Glomerular visceral epithelial cell (primary cell): ENCODE measurements around the gene CLPTM1L.
"Not testable (repeated sequence)": the region's sequence is repeated elsewhere in the genome, so short reads cannot be mapped to it uniquely, and the experiment has no call there.

ENCODE experiments used
- DNase-seq: peaks from one replicate; pipeline ENCODE4 v3.0.0-alpha.2; 2016; ENCODE audit errors: extremely low spot score

Gene CLPTM1L

DNA sequence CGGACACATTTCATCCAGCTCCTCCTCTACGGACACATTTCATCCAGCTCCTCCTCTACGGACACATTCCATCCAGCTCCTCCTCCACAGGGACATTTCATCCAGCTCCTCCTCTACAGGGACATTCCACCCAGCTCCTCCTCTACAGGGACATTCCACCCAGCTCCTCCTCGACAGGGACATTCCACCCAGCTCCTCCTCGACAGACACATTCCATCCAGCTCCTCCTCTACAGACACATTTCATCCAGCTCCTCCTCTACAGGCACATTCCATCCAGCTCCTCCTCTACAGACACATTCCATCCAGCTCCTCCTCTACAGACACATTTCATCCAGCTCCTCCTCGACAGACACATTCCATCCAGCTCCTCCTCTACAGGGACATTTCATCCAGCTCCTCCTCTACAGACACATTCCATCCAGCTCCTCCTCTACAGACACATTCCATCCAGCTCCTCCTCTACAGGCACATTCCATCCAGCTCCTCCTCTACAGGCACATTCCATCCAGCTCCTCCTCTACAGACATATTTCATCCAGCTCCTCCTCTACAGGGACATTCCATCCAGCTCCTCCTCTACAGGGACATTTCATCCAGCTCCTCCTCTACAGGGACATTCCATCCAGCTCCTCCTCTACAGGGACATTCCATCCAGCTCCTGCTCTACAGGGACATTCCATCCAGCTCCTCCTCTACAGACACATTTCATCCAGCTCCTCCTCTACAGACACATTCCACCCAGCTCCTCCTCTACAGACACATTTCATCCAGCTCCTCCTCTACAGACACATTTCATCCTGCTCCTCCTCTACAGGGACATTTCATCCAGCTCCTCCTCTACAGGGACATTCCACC lies 17.8 kb downstream of the CLPTM1L start:
- peak; percentile 60 for DNase-seq

DNA sequence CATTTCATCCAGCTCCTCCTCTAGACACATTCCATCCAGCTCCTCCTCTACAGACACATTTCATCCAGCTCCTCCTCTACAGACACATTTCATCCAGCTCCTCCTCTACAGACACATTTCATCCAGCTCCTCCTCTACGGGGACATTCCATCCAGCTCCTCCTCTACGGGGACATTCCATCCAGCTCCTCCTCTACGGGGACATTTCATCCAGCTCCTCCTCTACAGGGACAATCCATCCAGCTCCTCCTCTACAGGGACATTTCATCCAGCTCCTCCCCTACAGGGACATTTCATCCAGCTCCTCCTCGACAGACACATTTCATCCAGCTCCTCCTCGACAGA lies 18.4 kb downstream of the CLPTM1L start:
- DNase-seq: not testable (repeated sequence)

DNA sequence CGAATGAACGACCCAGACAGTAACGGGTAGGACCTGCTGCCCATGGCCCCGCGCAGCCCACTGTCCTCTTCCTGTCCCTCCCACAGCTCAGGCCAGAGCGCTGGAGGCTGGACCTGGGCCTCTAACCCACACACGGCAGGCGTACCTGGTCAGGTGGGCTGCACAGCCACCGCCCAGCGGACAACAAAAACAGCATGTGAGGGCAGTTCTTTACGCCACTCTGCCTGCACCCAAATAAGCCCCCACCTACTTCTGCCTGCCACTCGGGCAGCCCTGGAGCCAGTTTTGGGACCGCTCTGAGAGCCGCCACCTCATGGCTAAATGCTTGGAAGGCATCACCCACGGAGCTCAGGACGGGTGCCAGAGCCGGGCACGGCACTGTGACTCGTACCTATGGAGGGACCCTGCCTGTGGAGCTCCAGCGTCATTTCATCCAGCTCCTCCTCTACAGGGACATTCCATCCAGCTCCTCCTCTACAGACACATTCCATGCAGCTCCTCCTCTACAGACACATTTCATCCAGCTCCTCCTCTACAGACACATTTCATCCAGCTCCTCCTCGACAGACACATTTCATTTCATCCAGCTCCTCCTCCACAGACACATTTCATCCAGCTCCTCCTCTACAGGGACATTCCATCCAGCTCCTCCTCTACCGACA lies 18.9 kb downstream of the CLPTM1L start:
- peak; percentile 47 for DNase-seq

DNA sequence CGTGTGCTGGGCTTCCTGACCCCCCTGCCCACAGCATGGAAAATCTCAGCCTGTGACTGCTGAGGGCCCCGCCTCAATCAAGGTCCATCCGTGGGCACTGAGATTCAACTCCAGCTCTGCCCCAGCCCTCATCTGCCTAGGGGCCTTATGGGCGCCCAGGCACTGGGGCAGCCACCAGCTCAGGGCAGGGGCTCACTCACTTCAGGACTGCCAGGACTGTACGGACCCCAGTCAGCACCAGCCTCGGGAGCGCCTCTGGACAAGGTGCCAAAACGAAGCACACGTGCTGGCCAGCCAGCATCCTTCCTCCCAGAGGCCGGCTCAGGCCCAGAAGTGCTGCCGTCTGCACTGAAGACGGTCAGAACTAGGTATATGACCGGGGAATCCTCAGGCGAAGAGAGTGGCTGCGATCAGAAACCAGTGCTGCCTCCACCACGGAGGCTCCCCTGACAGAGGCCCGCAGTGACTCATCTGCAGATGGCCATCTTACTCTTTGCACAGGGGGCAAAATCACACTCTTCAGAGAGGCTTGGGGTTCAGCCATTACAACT lies 19.6 kb downstream of the CLPTM1L start:
- no peak for DNase-seq

DNA sequence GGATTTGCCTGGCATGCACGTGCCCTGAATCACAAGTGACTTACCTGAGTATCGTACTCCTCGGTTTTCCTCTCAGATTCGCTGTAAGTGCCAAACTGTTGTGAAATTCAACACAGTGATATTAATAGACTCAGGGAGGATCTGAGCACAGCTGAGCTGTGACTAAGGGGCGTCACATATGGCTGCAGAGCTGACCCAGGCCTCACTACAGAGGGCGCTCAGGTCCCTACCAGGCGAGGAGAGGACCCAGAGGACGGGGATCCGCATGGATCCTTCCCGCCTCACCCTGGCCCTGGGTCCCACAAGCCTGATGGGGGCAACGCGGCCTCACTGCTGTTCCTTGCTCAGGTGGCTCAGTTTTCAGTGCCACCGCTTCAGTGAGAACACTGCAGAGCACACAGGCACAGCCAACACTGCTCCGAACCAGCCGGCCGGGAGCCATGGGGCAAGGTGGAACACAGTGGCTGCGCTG lies 20.1 kb downstream of the CLPTM1L start:
- no peak for DNase-seq

DNA sequence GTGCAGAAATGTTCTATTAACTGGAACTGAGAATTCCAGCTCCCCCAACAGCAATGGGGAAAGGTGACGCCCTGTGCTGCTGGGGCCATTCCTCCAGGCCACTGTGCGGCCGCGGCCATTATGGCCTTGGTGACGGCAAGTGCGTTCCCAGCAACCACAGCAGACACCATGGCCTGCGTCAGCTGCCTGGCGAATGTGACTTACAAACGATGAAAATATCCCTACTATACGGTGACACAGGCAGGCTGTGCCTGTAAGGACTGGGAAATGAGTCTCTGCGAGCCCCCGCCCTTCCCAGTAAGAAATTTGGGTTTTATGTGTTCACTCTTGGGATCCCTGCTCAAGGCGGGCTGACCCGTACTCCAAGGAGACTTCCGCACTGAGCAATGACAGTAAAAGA lies 20.6 kb downstream of the CLPTM1L start:
- no peak for DNase-seq

DNA sequence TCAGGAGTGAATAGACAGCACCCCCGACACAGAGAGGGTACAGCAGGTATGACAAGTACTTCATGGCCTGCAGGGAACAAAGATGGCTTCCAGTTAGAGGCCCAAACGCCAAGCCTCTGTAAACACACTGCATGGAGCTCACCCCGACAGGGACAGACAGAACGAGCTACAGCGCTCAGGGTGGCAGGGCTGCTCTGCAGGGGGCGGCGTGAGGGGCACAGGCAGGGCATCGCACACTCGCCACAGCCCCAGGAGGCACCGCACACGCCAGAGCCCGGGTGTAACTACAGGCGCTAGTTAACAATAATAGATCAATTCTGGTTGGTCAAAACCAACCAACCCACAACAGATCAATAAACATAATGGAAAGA lies 21.1 kb downstream of the CLPTM1L start:
- no peak for DNase-seq

DNA sequence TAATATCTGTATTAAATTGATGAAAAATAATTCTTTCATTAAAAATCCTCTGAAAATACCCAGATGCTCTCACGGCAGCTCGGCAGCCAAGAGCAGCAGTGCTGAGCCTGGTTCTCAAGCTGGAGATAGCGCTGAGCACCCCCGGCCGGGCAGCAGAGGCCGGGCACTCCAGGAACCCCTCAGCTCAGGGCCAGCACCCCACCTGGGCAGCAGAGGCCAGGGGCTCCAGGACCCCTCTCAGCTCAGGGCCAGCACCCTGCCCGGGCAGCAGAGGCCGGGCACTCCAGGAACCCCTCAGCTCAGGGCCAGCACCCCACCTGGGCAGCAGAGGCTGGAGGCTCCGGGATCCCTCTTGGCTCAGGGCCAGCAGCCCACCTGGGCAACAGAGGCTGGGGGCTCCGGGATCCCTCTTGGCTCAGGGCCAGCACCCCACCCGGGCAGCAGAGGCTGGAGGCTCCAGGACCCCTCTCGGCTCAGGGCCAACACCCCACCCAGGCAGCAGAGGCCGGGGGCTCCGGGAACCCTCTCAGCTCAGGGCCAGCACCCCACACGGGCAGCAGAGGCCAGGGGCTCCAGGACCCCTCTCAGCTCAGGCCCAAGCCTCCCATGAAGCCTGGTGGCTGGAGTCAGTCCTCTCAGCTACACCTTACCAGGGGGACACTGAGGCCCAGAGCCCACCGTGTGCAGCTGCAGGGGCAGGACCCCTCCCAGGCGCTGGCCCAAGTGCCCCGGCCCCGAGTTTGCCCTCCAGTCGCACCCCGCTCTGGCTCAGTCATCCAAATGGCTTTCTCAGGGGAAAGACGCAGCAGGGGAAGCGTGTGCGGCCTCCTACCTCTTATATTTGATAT lies 21.7 kb downstream of the CLPTM1L start:
- DNase-seq: no peak

DNA sequence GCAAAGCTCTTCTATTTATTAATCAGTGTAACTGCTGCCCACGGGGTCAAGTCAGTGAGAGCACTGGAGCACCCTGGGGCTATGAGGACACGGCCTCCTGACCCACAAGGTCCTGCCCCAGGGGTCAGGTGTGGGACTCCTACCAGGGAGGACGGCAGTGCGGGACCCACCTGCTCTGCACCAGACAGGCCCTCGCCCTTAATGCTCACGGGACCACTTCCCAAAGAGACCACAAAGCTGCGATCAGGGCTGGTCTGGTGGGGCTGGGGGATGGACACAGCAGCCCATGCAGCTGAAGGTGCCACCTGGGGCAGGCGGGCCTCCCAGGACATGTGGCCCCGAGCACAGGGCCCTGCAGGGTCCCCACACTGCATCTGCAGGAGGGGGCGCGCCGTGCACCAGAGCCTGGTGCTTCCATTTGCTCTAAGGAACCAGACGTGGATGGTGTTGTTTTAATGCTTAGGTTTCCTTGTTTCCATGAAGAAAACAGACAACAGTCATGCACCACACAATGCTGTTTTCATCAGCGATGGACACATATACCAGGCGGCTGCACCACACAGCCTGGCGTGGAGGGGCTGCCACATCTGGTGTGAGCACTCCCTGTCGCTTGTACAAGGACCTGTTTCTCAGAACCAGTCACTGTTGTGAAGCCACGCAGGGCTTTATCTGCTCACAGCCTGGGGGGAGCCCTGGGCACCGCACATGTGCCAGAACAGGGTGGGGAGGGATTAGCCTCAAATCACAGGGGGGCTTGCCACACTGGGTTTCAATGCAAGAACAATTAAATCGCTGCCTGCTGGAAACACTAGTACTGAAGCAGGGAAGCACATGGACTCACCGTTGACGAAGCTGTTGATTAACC lies 22.6 kb downstream of the CLPTM1L start:
- DNase-seq: no peak

DNA sequence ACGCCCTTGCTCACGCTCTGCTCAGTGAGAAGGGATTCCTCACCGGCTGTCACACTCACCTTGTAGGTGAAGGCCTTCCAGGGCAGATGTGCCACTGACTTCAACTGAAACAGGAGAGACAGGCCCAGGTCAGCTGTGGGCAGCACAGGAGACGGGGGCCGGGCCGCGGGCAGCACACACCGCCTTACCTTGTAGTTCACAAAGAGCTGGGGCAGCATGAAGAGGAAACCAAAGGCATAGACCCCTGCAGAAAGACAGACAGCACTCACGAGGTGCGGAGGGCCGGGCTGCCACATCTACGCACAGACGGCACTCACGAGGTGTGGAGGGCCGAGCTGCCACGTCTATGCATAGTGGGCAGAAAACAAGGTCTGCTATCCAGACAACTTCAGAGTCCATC lies 23.3 kb downstream of the CLPTM1L start:
- no peak for DNase-seq

DNA sequence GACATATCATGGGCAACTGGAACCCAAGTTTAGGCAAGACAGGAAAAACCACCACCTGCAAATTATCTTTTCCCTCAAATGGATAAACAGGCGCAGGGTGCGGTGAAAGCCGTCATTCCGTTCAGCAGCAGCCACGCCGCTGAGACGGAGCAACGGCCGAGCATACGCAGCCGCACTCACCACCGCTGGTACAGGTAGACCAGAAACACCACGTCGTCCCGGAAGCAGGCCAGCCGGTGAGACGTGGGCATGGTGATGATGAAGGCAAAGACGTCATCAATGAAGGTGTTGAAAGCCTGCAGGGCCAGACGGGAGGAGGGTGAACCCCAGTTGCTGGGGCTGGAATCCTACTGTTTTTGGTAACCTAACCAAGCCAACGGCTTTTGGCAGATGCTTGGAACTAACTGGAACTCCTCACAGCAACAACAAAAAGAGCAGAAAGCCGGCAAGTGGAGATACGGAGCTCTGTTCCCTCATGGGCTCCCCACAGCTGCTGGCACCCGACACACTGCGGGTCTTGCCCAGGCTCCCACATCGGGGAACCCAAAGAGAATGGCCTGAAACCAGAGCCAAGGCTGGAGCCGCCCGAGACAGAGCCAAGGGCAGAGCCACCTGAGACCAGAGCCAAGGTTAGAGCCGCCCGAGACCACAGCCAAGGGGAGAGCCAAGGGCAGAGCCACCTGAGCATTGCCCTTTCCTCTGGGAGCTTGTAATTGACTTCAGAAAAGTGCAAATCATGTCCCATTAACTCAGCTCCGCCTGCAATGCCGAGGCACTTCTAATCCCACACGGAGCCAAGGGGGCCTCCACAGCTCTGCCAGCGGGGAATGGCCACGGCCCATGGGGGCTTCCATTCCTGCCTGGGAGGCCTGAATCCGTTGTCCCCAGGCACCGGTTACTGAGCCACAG lies 24.2 kb downstream of the CLPTM1L start:
- no peak for DNase-seq

DNA sequence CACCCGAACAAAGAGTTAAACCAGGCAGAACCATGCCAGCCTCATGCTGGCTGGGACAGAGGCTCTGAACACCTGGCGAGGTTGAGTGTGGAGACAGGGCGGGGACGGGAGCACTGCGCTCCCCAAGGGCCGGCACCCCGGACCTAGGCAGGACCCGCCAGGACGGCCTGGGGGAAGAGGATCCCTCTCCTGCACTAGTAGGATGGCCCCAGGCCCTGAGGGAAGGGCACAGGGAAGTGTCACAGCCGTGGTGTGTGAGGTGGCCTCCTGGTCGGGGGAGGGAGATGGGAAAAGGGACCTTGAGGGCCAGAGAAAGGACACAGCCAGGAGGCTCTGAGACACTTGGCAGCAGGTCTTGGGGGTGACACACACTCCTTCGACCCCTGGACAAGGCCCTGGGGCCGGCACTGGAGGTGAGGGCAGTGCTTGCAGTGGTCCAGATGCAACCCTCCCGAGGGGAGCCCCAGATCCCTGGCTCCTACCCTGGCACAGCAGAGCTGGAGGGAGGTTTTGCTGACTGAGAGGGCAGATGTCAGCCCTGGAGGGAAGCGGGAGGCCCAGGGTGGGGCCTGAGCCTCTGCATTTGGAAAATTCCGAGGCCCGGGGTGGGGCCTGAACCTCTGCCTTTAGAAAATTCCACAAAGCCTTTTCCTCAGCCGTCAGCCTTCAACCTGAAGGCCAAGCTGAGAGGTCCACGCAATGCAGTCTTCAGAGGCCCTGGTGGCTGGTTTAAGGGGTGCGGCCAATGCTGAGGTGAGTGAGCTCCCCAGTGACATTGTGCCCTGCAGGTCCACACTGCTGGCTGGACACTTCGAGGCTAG lies 25.3 kb downstream of the CLPTM1L start:
- no peak for DNase-seq

DNA sequence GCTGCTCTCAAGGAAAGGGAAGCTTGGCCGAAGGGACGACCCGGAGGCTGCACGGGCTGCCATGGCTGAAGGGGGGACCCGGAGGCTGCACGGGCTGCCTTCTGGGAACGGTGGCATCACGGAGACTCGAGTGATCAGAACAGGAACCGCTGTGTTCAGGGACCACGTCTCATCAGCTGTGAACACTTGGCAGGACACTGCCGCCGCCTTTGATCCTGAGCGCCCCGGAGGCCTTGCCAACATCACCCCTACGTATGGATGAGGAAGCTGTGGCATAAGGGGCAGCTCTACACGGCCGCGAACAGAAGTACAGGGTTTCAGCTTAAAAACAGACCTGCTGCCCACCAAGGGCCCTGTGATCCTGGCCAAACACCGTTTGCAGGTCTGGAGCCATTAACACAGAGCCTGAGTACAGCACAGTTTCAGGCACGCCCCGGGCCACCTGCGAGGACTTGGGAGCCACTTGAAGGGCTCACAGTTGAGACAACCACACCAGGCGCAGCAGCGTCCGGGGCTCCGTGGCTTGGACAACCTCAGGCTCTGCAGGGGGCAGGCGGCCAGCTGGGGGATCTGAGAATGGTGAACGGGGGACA lies 26.1 kb downstream of the CLPTM1L start:
- DNase-seq: no peak

DNA sequence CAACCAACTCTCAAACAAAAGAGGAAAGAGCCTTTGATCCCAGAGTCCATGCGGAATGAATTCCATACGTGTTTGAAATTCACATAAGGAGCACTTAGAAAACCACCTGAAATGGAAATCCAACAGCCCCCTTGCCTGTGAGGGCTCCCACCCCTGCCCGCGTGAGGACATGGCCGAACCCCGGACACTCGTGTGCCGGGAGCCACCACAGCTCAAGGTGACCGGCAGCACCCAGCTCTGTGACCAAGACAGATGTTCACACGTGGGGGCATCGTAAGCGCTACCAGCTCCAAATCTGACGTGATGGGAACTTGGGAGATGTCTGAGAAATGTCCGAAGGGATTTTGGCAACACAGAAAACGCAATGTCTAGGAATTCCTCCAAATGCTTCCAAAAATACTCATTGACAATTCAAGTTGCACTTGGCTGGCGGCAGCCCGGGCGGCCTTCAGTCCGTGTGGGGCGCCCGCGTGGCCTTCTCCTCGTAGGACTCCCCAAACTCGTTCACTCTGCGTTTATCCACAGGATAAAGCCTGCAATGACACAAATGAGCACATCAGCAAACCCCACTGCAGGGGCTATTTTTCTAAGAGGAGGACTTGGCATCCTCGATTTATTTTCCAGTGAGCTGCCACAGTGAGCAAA lies 26.9 kb downstream of the CLPTM1L start:
- DNase-seq: no peak

DNA sequence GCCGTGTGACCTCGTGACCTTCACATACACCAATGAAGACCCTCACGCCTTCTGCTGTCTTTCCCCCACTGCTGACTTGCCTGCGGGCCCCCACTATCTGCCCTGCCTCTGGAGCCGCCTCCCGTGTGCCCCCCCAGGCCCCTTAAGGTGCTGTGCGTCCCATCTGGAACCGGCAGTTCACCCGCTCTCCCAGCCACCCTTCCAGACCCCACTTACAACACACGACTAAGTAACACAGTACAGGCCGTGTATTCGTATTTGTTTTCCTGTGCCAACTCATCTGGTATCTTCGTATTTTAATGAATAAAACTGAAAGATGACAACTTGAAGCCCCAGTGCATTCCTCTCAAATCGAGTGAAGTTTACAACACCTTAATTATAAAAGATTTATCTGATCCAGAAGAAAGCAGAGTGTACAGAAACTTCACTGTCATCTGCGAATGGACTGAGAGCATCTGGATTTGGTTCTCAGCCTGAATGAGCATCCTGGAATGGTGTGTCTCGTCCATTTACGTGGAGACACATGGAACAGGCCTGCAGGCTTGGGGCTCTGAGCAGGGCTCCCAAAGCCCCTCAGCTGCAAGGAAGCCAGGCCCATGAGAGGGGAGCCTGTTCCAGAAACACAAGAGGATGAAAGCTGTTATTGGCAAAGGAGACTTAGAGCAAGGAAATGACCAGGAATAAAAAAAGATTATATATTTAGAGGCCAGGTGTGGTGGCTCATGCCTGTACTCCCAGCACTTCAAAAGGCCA lies 28.1 kb downstream of the CLPTM1L start:
- no peak for DNase-seq

DNA sequence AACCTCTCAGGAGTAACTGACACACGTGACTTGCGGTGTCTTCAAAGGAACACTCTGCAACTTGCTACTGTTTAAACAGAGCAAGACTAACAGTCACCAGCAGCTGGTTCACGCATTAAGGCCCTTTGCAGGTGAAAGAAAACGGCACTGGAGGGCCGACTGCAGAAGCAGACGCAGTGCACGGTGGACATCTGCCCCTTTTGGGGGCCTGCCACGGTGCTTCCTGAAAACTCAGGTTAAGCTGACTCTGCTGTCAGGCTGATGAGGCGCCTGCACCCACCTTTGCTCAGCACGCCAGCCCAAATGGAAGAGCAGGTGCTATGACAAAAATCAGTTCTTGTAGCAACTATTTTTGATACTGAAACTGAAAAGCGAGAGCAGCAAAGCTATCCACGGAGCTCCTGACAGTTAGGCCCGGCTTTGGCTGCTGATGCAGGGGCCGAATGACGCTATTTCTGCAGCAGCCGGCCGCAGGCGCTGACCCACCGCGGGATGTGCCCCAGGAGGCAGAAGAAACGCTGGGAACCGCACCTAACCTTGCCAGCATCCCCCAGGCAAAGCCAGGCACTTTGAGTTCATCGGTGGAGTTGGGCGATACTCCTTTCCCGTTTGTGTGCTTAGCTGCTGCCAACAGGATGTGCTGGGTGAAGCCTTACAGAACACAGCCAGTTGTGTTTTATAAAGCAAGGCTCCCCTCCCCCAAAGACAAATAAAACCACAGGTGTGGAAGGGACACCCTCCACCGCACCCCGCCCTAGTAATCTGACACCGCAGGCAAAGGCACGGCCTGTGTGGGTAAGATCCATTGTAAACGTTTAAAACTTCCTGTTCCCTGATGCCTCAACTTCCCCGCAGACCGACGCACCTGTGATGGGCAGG lies 29.0 kb downstream of the CLPTM1L start:
- DNase-seq: no peak
